ENCODE results near the gene URB1.

The URB1 gene

GRCh38 chr21:32340863-32341848, 51.7 kb downstream of the URB1 start:
- DNase-seq = no peak

- DNase-seq = no peak
Observed at GRCh38 chr21:32338209-32338921, 54.4 kb downstream of the URB1 start.

DNA sequence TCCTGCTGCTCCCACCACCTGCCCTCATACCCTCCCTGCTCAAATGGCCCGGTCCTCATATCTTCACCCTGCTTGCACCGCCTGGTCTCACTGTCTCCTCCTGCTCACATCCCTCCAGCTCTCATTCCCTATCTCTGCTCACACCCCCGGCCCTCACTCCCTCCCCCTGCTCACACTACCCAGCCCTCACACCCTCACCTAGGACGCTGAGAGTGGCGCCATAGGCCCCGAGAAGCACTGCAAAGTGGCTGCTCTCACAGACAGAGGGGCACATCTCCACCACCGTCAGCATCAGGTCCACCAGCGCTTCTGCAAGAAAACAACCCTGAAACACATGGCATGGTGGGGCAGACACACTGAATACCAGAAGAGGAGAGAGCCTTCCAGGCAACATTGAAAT, 55.6 kb downstream of the URB1 start:
- no peak for DNase-seq

DNA sequence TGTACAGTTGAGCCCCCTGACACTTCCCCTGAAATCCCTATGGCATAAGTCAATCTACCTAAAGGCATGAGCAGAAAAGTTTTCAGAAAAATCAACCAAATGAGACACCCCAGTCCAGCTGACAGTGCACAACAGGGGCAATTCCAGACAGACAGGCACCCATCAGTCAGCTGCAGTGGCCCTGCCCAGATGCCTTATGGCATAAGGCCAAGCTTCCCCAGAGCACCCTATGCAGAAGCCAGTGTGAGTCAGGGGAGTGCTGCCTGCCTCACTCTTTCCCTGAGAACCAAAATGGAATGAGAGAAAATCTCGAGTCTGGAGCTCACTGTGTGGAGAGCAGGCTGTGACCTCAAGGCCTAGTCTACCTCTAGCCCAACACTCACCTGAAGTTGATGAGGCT, 56.1 kb downstream of the URB1 start:
- DNase-seq = no peak

DNA sequence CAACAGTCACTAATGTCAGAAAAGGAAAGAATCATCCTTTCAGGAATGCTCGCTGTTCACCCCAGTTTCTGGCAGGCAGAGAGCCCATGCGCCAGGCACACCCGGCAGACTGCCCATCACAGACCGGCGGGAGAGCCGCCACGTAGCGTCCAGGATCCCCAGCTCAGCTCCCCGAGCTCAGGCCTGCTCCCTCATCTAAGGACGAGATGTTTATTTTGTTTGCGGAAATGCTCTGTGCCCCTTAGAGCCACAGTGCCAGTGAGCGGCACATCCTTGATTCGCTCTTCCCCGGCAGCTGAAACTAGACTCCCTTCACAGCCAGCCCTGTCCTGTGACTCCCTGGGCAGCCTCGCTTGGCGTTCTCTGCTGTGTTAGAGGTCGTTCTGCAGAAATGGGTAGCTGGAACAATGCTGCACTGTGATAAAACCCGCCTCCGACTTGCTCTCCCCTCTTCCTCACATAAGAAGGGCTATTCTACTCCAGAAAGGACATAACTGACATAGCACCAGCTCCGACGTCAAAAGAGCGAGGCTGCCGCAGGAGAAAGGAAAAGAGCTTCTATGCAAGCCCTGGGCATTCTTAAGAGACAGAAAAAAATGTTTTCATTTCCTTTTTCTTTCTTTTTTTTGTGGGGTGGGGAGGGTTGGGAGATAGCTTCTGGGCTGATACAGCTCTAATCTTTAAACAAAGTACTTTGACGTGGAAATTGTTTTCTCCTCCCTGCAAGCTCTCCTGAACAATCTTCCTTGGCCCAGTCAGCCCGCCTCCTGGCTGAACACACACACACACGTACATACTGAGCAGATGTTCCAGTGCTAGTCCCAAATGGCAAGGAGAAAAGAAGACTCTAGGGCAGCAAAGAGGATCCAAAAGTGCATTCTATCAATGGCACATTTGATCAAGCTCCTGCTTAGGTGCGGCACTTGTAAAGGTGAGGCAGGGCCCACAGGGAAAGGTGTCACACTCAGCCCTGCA, 56.9 kb downstream of the URB1 start:
- DNase-seq = no peak

- no peak for DNase-seq
Observed at GRCh38 chr21:32334980-32335531, 57.8 kb downstream of the URB1 start.

- DNase-seq = no peak
Observed at GRCh38 chr21:32333953-32334673, 58.7 kb downstream of the URB1 start.

DNA sequence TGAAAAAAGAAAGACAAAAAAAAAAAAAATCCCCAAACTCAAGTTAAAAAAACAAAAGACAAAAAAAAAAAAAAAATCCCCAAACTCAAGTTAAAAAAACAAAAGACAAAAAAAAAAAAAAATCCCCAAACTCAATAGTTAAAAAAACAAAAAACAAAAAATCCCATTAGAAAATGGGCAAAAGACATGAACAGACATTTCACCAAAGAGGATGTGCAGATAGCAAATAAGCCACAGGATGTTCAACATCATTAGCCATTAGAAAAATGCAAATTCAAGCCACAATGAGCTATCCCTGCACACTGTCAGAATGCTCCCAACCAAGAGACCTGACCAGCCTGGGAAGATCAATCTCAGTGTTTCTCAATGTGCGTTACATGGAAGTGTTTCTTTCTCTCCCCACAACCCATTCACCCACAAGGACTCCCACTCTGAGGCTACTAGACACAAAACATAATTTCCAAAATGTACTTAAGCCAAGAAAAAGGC, 60.3 kb downstream of the URB1 start:
- DNase-seq = no peak

- DNase-seq = no peak
Observed at GRCh38 chr21:32331444-32332305, 61.1 kb downstream of the URB1 start.

- no peak for DNase-seq
Observed at GRCh38 chr21:32330784-32331311, 62.0 kb downstream of the URB1 start.

DNA sequence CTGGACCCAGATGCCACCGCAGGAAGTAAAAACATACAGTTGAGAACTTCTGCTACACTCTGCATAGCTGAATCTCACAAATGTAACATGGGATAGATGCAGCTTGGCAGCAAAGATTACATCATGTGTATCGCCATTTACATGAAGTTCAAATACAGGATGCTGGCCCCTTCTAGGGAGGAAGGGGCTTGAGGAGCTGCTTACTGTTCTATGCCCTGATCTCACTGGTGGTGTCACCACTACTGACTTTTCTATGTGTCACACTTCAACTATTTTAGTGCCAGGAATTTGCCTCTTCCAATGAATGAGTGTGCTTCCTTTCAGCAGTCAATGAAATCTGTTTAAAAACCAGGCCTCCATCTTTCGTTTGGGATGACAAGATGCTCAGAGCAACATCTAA, 63.0 kb downstream of the URB1 start:
- DNase-seq = no peak

- no peak for DNase-seq
Observed at GRCh38 chr21:32329331-32329730, 63.5 kb downstream of the URB1 start.

DNA sequence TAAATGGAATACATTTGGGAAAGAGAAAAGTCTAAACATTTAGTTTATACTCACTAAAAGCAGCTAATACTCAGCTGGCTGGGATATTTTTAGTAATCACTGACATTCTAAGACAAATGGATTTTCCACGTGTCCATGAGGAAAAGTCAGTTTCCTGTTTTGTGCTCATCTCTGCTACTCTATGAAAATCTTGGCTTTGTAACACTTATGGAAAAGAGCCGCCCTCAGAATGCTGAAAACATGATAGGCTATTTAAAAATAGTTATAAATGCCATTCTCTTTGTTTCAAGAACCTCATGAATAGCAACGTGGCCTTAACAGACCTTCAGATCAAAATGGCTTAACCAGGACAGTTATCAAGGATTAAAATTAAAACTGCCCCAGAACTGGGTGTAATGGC, 64.2 kb downstream of the URB1 start:
- DNase-seq = no peak

DNA sequence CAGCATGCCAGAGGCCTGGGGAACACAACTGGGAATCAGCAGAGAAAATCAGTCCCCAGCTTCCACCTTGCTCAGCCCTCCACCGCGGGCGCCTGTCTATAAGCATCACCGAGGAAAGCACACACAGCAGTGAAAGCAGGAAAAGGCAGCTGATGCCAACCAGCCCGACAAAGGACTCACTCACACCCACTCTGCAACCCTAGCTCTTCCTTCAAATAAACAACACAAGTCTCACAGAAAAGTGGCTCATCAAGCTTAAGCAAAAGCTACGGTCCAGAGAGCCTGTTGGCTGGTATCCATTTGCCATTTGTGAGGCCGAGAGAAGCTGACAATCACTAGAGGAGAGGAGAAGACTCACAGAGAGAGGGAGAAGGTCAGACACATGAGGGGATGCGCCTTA, 67.1 kb downstream of the URB1 start:
- no peak for DNase-seq

DNA sequence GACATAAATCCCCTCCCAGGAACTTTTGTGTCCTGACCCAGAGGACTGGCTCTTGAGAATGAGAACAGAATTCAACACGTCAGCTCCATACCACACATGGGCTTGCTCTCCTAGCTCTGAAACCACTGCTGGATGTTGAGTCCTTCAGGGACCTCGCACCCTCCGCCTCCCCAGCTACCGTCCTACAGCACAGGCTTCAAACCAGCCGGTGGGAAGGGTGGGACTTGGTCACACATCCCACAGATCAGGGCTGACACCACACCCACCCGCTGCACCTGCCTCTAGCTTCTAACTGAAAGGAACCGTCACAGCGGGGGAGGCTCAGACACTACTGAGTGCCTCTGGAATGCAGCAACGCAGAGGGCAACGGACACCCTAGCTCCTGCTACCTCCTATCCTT, 70.1 kb downstream of the URB1 start:
- no peak for DNase-seq

- DNase-seq = no peak
Observed at GRCh38 chr21:32322103-32322502, 70.7 kb downstream of the URB1 start.

DNA sequence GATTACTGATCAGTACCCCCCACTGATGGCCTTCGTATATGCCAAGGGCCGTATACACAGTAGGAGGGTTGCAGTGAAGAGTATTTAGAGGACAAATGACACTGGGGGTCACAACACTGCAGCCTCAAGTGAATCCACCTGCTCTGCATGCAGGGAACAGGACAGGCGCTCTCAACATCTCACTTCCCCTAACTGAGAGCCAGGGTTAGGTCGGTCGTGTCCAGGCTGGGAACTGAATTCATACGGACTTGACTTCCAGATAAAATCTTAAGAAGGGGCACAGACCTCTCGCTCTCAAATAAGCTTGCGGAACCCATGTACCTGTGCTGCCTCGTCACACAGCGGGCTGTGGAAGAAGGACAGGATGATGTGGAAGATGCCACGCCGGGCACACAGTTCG, 71.3 kb downstream of the URB1 start:
- DNase-seq = no peak

GRCh38 chr21:32320726-32321125, 72.1 kb downstream of the URB1 start:
- no peak for DNase-seq

DNA sequence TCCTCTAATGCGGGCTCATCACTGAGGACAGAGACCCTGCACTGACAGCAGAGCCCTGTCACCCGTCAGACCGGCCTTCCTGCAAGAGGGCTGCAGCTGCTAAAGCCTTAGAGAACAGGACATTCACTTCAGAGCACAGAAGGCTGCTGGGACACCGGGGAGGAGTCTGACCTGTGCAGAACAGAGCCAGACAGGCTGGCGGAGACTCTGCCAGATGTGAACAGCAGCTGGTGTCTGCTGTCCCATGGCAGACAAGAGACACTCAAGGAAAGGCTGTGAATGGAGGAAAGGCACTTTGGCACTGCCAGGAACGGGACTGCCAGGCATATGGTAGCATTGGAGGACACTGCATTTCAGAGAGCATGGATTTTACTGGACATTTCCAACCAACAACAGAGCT, 72.8 kb downstream of the URB1 start:
- DNase-seq = no peak

DNA sequence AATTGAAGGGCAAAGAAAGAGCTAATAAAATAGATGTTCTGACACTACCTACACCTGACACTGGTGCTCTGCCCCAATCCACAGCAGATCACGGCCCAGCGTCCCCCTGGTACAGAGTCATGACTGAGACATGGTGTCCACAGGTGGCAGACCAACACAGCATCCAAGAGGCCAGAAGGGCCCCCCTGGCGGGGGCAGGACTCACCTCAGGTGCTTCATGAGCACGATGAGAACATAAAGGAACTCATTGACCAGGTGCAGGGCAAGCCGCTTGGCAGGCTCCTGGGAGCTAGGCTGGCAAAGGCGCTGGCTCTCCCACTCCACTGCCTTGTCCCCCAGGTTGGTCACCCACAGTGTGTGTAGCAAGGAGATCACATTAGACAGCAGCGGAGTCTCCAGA, 73.8 kb downstream of the URB1 start:
- no peak for DNase-seq

Data from inflammatory macrophage (primary cell).